Measurements from ENCODE around the gene HOXA6. TPM values are rescaled to one million over a fixed set of nuclear protein-coding genes. Genes with fewer than 3 reads are reported as not detected.

HOXA6 gene
- total RNA-seq, 4 donors from 2014 or later, result 11.1 to 30.9 (median 18.7) TPM

GRCh38 chr7:27171637-27172314 is 24.2 kb upstream of the HOXA6 start:
- Histone ChIP-seq H3K4me3 (peak overlapping the region; percentile 54 to 74 (median 64)), H3K4me1 (peaks cover 0 to 56% (median 8%) of the 10 kb centered on the region in 4 donors), H3K36me3 (no peaks in the 10 kb centered on the region), H3K27ac (peak overlapping the region; percentile 7 to 88 (median 84)), H3K9me3 (no peaks in the 10 kb centered on the region), H3K27me3 (peaks cover 0 to 94% of the 10 kb centered on the region in 2 donors)
- 39 to 58% methylated on average over 30 of the region's 30 CpGs for WGBS, 2 donors
- TF ChIP-seq POLR2A (IDR thresholded peaks at IDR 0.05), result no peak
- TF ChIP-seq EP300 (IDR thresholded peaks at IDR 0.05), result no peak
- TF ChIP-seq CTCF (IDR thresholded peaks at IDR 0.05), result no peak
- DNase-seq (ENCODE audit: low spot score in 2 of 2), result peak in 1 of 2 donors; percentile 15

GRCh38 chr7:27171325-27171636 is 23.7 kb upstream of the HOXA6 start:
- Histone ChIP-seq H3K9me3 (no peaks in the 10 kb centered on the region), H3K27me3 (peaks cover 0 to 95% of the 10 kb centered on the region in 2 donors), H3K4me3 (peak overlapping the region; percentile 54 to 74 (median 64)), H3K4me1 (peaks cover 0 to 60% (median 9%) of the 10 kb centered on the region in 4 donors), H3K27ac (peak overlapping the region; percentile 7 to 88 (median 84)), H3K36me3 (no peaks in the 10 kb centered on the region)
- TF ChIP-seq EP300 (IDR thresholded peaks at IDR 0.05) (no peak), POLR2A (IDR thresholded peaks at IDR 0.05) (no peak), CTCF (IDR thresholded peaks at IDR 0.05) (no peak)
- WGBS, 2 donors, result 36 to 62% methylated on average over 8 of the region's 8 CpGs
- peak in 1 of 2 donors; percentile 13 for DNase-seq (ENCODE audit: low spot score in 2 of 2)

- TF ChIP-seq CTCF (IDR thresholded peaks at IDR 0.05), result no peak
- TF ChIP-seq POLR2A (IDR thresholded peaks at IDR 0.05), result no peak
- TF ChIP-seq EP300 (IDR thresholded peaks at IDR 0.05), result no peak
- Histone ChIP-seq H3K4me1 (peaks cover 0 to 66% (median 15%) of the 10 kb centered on the region in 4 donors), H3K9me3 (no peaks in the 10 kb centered on the region), H3K36me3 (no peaks in the 10 kb centered on the region), H3K27ac (peak overlapping the region; percentile 67 to 94 (median 88)), H3K27me3 (peaks cover 0 to 95% of the 10 kb centered on the region in 2 donors), H3K4me3 (peak overlapping the region; percentile 54 to 74 (median 64))
- WGBS, 2 donors, result 44 to 54% methylated on average over 11 of the region's 11 CpGs
- no peak for DNase-seq (ENCODE audit: low spot score in 2 of 2)
Observed at GRCh38 chr7:27170426-27171324, 23.1 kb upstream of the HOXA6 start.

- peak overlapping the region; percentile 24 to 74 (median 32) for H3K4me3 ChIP-seq
Observed at GRCh38 chr7:27169658-27170425, 22.3 kb upstream of the HOXA6 start.

More at GRCh38 chr7:27169658-27170425, 22.3 kb upstream of the HOXA6 start:
- peaks cover 0 to 95% of the 10 kb centered on the region in 2 donors for H3K27me3 ChIP-seq
- no peaks in the 10 kb centered on the region for H3K36me3 ChIP-seq
- H3K9me3 ChIP-seq, result no peaks in the 10 kb centered on the region
- peak in 1 of 2 donors; percentile 13 for DNase-seq (ENCODE audit: low spot score in 2 of 2)
- TF ChIP-seq EP300 (IDR thresholded peaks at IDR 0.05), result no peak
- TF ChIP-seq CTCF (IDR thresholded peaks at IDR 0.05), result no peak
- TF ChIP-seq POLR2A (IDR thresholded peaks at IDR 0.05), result peak in 1 of 2 donors; percentile 16
- H3K4me1 ChIP-seq, result peaks cover 0 to 70% (median 15%) of the 10 kb centered on the region in 4 donors
- whole genome bisulfite sequencing, 2 donors, result 5% methylated on average over 31 to 33 of the region's 46 CpGs
- H3K27ac ChIP-seq, result peak overlapping the region; percentile 67 to 94 (median 88)
